B cell (primary cell): ENCODE measurements around the gene FOLR1. TPM values are rescaled to one million over a fixed set of nuclear protein-coding genes. Genes with fewer than 3 reads are reported as not detected.

Experiments
- ATAC-seq: fragments of 200-7000 bp; cut with Tn5 transposase; one replicate; pipeline ENCODE4 v1.10.0; 2021; ENCODE audit warnings: low read depth, mild to moderate bottlenecking, moderate number of reproducible peaks, moderate library complexity
- CTCF ChIA-PET: fragments of 350-600 bp; sonication (Branson Sonifier 250); formaldehyde crosslinking; loops from one replicate; lab custom pipeline; 2021; ENCODE audit warnings: antibody characterized with exemption, inconsistent platforms; lab: Charles Lee
- POLR2A ChIA-PET: fragments of 350-600 bp; sonication (Branson Sonifier 250); formaldehyde crosslinking; loops from one replicate; lab custom pipeline; 2021; ENCODE audit warnings: antibody characterized with exemption; lab: Charles Lee
- DNase-seq: peaks from one replicate; pipeline ENCODE4 v3.0.0; 2013
- H2AFZ ChIP-seq: 2 replicates; pipeline ENCODE4 v1.6.1; 2012; ENCODE audit warnings: mild to moderate bottlenecking, low read depth, low read length; ENCODE audit not compliant: insufficient read depth, poor library complexity, severe bottlenecking
- H3K27ac ChIP-seq, 2 donors: 1 replicate in 1 of 2; 2 replicates in 1 of 2; pipeline ENCODE4 v1.5.1; 2012 to 2013; ENCODE audit warnings: low read length in 2 of 2, mild to moderate bottlenecking in 2 of 2, moderate library complexity in 1 of 2
- H3K27me3 ChIP-seq, 4 experiments: fragments of 200-600 bp in 1 of 4; sonication (generic) in 1 of 4; replicated peaks in 1 of 4; 1 replicate in 2 of 4; 2 replicates in 2 of 4; pipeline versions ENCODE4 v1.6.1 to v1.7.0; 2013 to 2016; ENCODE audit warnings: low read length in 3 of 4, mild to moderate bottlenecking in 2 of 4, mixed read lengths in 1 of 4, moderate library complexity in 1 of 4; ENCODE audit not compliant: insufficient read depth in 4 of 4, control insufficient read depth in 3 of 4; ENCODE audit errors: control extremely low read depth in 1 of 4
- H3K36me3 ChIP-seq, 2 experiments: replicated peaks in 1 of 2; 1 replicate in 1 of 2; 2 replicates in 1 of 2; pipeline versions ENCODE4 v1.6.1 to v1.7.1; 2013; ENCODE audit warnings: low read length in 1 of 2; ENCODE audit not compliant: insufficient read depth in 2 of 2, control insufficient read depth in 1 of 2; ENCODE audit errors: control extremely low read depth in 1 of 2, extremely low read depth in 1 of 2
- H3K4me1 ChIP-seq, 2 donors: fragments of 200-600 bp in 1 of 2; sonication (generic) in 1 of 2; 1 replicate in 1 of 2; 2 replicates in 1 of 2; pipeline versions ENCODE4 v1.5.1 to v1.6.1; 2013 to 2017; ENCODE audit warnings: low read length in 2 of 2; ENCODE audit not compliant: control insufficient read depth in 2 of 2, insufficient read depth in 2 of 2
- H3K4me2 ChIP-seq: replicated peaks from 2 replicates; pipeline ENCODE3; 2012; ENCODE audit warnings: mild to moderate bottlenecking, low read depth, low read length; ENCODE audit not compliant: poor library complexity, severe bottlenecking
- H3K4me3 ChIP-seq, 5 experiments: fragments of 200-600 bp in 1 of 5; sonication (generic) in 1 of 5; 1 replicate in 3 of 5; 2 replicates in 2 of 5; pipeline versions ENCODE4 v1.5.1 to v1.7.0; 2011 to 2016; ENCODE audit warnings: low read length in 4 of 5, mild to moderate bottlenecking in 4 of 5, low read depth in 2 of 5, control low read depth in 1 of 5, moderate library complexity in 1 of 5; ENCODE audit not compliant: insufficient read depth in 1 of 5; ENCODE audit errors: control extremely low read depth in 1 of 5, extremely low read depth in 1 of 5
- H3K79me2 ChIP-seq: fragments of 200-600 bp; sonication (generic); one replicate; pipeline ENCODE4 v1.6.0; 2016; ENCODE audit warnings: low read length; ENCODE audit not compliant: control insufficient read depth, insufficient read depth
- H3K9ac ChIP-seq: fragments of 200-600 bp; sonication (generic); 2 replicates; pipeline ENCODE4 v1.6.1; 2017; ENCODE audit warnings: mild to moderate bottlenecking, low read length, moderate library complexity
- H3K9me3 ChIP-seq, 3 donors: one replicate each; pipeline versions ENCODE4 v1.6.1 to v1.7.1; 2013; ENCODE audit warnings: low read length in 2 of 3; ENCODE audit not compliant: control insufficient read depth in 2 of 3, insufficient read depth in 1 of 3; ENCODE audit errors: control extremely low read depth in 1 of 3
- H4K20me1 ChIP-seq: 2 replicates; pipeline ENCODE4 v1.6.0; 2012; ENCODE audit warnings: mild to moderate bottlenecking, low read length; ENCODE audit not compliant: insufficient read depth, control insufficient read depth, poor library complexity, severe bottlenecking
- H3K27ac Mint-ChIP-seq: one replicate; pipeline ENCODE4 v1.8.0; 2021; ENCODE audit warnings: mixed read lengths
- H3K27me3 Mint-ChIP-seq: one replicate; pipeline ENCODE4 v1.8.0; 2021; ENCODE audit warnings: mixed read lengths
- H3K4me1 Mint-ChIP-seq: one replicate; pipeline ENCODE4 v1.8.0; 2021; ENCODE audit warnings: mixed read lengths
- H3K4me3 Mint-ChIP-seq: one replicate; pipeline ENCODE4 v1.8.0; 2021; ENCODE audit warnings: mixed read lengths
- H3K9me3 Mint-ChIP-seq: one replicate; pipeline ENCODE4 v1.8.0; 2022; ENCODE audit warnings: mixed read lengths; ENCODE audit not compliant: insufficient read depth
- EZH2 ChIP-seq: IDR thresholded peaks from 2 replicates; pipeline ENCODE4 v1.6.1; 2012; ENCODE audit warnings: borderline replicate concordance, low read depth, mild to moderate bottlenecking, moderate library complexity, low read length; ENCODE audit not compliant: insufficient read depth, poor library complexity, severe bottlenecking
- WGBS: methylation state at CpG from one replicate; pipeline ENCODE4 v1.1.5; 2013; ENCODE audit warnings: missing lambda C conversion rate; ENCODE audit not compliant: insufficient coverage; 5-methylcytosine and 5-hydroxymethylcytosine counted together
- intact Hi-C: fragments of 100-400 bp; cut with micrococcal nuclease; formaldehyde crosslinking; loops from one replicate; pipeline ENCODE4 v1.10.0; 2022
- polyA plus RNA-seq: library from polyadenylated mRNA; depleted of rRNA; stranded (reverse); fragments of >200 nt; gene quantifications from 2 replicates; pipeline ENCODE4 v1.2.3, GENCODE V29; 2012
- total RNA-seq, 2 donors: library from RNA; stranded (reverse); fragments of 120-200 nt in 1 of 2; gene quantifications; 1 replicate in 1 of 2; 2 replicates in 1 of 2; pipeline versions ENCODE4 v1.2.3 to v1.2.4, GENCODE V29; 2013 to 2022
- TF ChIP-seq, protein P1 (sequence below): fragments of 200-600 bp; IDR thresholded peaks from one replicate; pipeline ENCODE4 v1.8.0; 2022; ENCODE audit warnings: antibody characterized with exemption, mild to moderate bottlenecking

FOLR1 gene
- total and polyA plus RNA-seq, 2 donors (not counting 1 experiment from before 2014, with no cell fraction given), result not detected

DNA sequence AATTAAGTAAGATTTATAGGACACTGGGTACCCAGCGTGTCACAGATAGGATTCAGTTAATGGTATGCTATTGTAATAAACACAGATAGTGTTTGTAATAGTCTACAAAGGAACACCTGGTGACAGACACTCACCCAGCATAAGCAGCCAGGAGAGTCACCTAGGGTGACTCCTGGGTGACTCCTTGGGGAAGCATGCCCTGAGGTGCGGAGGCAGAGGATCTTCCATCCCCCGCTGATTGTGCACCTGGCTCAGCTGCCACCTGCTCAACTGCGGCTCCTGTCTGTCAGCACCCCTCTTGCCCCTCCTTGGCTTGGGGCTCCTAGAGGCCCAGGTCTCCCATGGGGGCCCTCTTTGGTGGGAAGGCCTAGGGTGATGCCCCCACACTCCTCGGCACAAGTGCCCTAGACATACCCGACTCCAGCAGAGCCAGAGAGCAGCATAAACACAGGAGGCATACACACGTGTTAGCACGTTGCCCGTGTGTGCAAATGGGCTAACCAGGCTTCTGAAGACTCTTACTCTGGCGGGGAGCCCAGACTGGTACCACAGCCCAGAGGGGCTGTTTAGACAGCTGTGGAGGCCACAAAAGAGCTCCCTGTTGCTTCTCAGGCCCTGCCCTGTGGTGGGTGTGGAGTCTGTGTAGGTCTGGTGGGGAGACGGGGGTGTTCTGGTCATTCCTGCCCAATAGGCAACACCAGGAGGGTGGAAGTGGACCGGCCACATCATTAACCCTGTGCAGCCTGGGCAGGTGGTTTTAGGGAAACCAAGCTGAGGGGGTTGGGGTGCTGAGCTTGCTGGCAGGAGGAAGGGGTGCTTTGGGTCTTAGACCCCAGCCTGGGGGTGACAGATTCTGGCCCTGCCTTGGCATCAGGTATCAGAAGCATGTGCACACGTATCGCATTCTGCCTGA lies 35.6 kb downstream of the FOLR1 start:
- no peak overlapping the region for H3K4me3 Mint-ChIP-seq
- H3K27ac Mint-ChIP-seq, result no peak overlapping the region
- H3K4me1 Mint-ChIP-seq, result peaks cover 21% of the 10 kb centered on the region
- ChIA-PET POLR2A (no interaction called here), CTCF (interaction anchor here (0.7 to 2.4 kb wide), 2 partner anchors 11 to 588 kb away, joined by 3 to 10 read pairs; no protein-coding TSS in a partner anchor)
- Histone ChIP-seq H3K36me3 (peaks cover 0 to 42% of the 10 kb centered on the region in 2 experiments), H3K27me3 (no peaks in the 10 kb centered on the region), H2AFZ (no peak overlapping the region), H3K4me1 (peaks cover 9 to 15% of the 10 kb centered on the region in 2 donors), H3K79me2 (peaks cover 9% of the 10 kb centered on the region), H4K20me1 (no peaks in the 10 kb centered on the region), H3K4me2 (no peak overlapping the region), H3K9me3 (no peaks in the 10 kb centered on the region), H3K9ac (no peak overlapping the region), H3K27ac (no peak overlapping the region), H3K4me3 (no peak overlapping the region)
- no peaks in the 10 kb centered on the region for H3K27me3 Mint-ChIP-seq
- no peaks in the 10 kb centered on the region for H3K9me3 Mint-ChIP-seq
- intact Hi-C loops, result loop anchor here (10.0 kb wide), 2 partner anchors 587 to 1367 kb away; partner anchors contain the start of genes ATG16L2 and FAM168A
- no peak for DNase-seq
- WGBS, result 96% methylated on average over 13 of the region's 14 CpGs
- TF ChIP-seq EZH2, result no peak
- TF ChIP-seq, protein P1, sequence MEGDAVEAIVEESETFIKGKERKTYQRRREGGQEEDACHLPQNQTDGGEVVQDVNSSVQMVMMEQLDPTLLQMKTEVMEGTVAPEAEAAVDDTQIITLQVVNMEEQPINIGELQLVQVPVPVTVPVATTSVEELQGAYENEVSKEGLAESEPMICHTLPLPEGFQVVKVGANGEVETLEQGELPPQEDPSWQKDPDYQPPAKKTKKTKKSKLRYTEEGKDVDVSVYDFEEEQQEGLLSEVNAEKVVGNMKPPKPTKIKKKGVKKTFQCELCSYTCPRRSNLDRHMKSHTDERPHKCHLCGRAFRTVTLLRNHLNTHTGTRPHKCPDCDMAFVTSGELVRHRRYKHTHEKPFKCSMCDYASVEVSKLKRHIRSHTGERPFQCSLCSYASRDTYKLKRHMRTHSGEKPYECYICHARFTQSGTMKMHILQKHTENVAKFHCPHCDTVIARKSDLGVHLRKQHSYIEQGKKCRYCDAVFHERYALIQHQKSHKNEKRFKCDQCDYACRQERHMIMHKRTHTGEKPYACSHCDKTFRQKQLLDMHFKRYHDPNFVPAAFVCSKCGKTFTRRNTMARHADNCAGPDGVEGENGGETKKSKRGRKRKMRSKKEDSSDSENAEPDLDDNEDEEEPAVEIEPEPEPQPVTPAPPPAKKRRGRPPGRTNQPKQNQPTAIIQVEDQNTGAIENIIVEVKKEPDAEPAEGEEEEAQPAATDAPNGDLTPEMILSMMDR, result no peak
- ATAC-seq, result no peak
